ENCODE data around the gene ACOXL.

GRCh38 chr2:110933420-110933819 lies 201.0 kb downstream of the ACOXL start:
- TF ChIP-seq CTCF (conservative IDR thresholded peaks at IDR 0.05 in 1 of 2, IDR thresholded peaks at IDR 0.05 in 1 of 2; ENCODE audit: extremely low read depth in 1 of 2, insufficient read depth in 1 of 2, low read depth in 1 of 2, low read length in 2 of 2) (no peak), EZH2 (IDR thresholded peaks at IDR 0.05; ENCODE audit: borderline replicate concordance, low read length) (no peak)

Measured in mammary epithelial cell (primary cell).